ENCODE data around the gene CADPS2. TPM values are rescaled to one million over a fixed set of nuclear protein-coding genes. Genes with fewer than 3 reads are reported as not detected.

The CADPS2 gene
- total and polyA plus RNA-seq, 2 donors (not counting 1 experiment from before 2014, with no cell fraction given): not detected

DNA sequence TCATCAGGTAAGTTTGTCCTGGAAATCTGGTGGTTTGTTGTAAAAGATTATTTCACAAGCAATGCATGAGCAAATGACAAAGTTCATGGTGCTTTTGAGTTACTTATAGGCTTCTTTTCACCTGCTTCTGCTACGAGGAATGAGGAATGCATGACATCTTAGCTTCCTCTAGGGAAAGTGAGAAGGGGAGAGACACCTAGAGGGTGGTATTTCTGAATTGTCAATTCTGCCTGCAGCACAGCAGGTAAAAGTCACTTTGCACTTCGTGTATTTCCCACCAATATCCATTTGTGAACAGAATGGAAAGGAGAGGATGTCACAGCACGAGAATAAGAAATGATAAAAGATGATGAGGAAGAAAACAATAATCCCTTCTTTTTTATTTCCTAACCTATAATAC, 428.3 kb downstream of the CADPS2 start:
- H3K4me1 ChIP-seq (ENCODE audit: control insufficient read depth in 2 of 2, insufficient read depth in 2 of 2, low read length in 2 of 2): no peaks in the 10 kb centered on the region
- ChIA-PET CTCF (no interaction called here), POLR2A (no interaction called here)
- WGBS (ENCODE audit: insufficient coverage): no CpG with 5 or more reads among the region's 3 CpGs
- H3K36me3 ChIP-seq (replicated peaks in 1 of 2; ENCODE audit: control extremely low read depth in 1 of 2, control insufficient read depth in 1 of 2, extremely low read depth in 1 of 2, insufficient read depth in 2 of 2, low read length in 1 of 2): no peaks in the 10 kb centered on the region
- TF ChIP-seq, protein P1, sequence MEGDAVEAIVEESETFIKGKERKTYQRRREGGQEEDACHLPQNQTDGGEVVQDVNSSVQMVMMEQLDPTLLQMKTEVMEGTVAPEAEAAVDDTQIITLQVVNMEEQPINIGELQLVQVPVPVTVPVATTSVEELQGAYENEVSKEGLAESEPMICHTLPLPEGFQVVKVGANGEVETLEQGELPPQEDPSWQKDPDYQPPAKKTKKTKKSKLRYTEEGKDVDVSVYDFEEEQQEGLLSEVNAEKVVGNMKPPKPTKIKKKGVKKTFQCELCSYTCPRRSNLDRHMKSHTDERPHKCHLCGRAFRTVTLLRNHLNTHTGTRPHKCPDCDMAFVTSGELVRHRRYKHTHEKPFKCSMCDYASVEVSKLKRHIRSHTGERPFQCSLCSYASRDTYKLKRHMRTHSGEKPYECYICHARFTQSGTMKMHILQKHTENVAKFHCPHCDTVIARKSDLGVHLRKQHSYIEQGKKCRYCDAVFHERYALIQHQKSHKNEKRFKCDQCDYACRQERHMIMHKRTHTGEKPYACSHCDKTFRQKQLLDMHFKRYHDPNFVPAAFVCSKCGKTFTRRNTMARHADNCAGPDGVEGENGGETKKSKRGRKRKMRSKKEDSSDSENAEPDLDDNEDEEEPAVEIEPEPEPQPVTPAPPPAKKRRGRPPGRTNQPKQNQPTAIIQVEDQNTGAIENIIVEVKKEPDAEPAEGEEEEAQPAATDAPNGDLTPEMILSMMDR (IDR thresholded peaks at IDR 0.05): no peak
- TF ChIP-seq EZH2 (IDR thresholded peaks at IDR 0.05; ENCODE audit: borderline replicate concordance, insufficient read depth, low read depth, low read length, poor library complexity, severe bottlenecking): no peak
- H3K9me3 Mint-ChIP-seq (ENCODE audit: insufficient read depth): no peaks in the 10 kb centered on the region
- no peaks in the 10 kb centered on the region for H3K27me3 ChIP-seq (replicated peaks in 1 of 4; ENCODE audit: control extremely low read depth in 1 of 4, control insufficient read depth in 3 of 4, insufficient read depth in 4 of 4, low read length in 3 of 4)
- H2AFZ ChIP-seq (ENCODE audit: insufficient read depth, low read depth, low read length, poor library complexity, severe bottlenecking): no peak overlapping the region
- no peak overlapping the region for H3K4me3 ChIP-seq (ENCODE audit: control extremely low read depth in 1 of 5, extremely low read depth in 1 of 5, insufficient read depth in 1 of 5, low read depth in 2 of 5, low read length in 4 of 5)
- H3K4me1 Mint-ChIP-seq: no peaks in the 10 kb centered on the region
- no peak overlapping the region for H3K27ac Mint-ChIP-seq
- intact Hi-C loops (cut with micrococcal nuclease): no loop called here
- DNase-seq (no peak), ATAC-seq (ENCODE audit: low read depth) (no peak)
- no peaks in the 10 kb centered on the region for H3K9me3 ChIP-seq (ENCODE audit: control extremely low read depth in 1 of 3, control insufficient read depth in 2 of 3, insufficient read depth in 1 of 3, low read length in 2 of 3)
- H3K79me2 ChIP-seq (ENCODE audit: control insufficient read depth, insufficient read depth, low read length): no peaks in the 10 kb centered on the region
- no peak overlapping the region for H3K27ac ChIP-seq (ENCODE audit: low read length in 2 of 2)
- no peaks in the 10 kb centered on the region for H4K20me1 ChIP-seq (ENCODE audit: control insufficient read depth, insufficient read depth, low read length, poor library complexity, severe bottlenecking)
- no peak overlapping the region for H3K9ac ChIP-seq (ENCODE audit: low read length)
- H3K4me3 Mint-ChIP-seq: no peak overlapping the region
- H3K4me2 ChIP-seq (replicated peaks; ENCODE audit: low read depth, low read length, poor library complexity, severe bottlenecking): no peak overlapping the region
- no peaks in the 10 kb centered on the region for H3K27me3 Mint-ChIP-seq

DNA sequence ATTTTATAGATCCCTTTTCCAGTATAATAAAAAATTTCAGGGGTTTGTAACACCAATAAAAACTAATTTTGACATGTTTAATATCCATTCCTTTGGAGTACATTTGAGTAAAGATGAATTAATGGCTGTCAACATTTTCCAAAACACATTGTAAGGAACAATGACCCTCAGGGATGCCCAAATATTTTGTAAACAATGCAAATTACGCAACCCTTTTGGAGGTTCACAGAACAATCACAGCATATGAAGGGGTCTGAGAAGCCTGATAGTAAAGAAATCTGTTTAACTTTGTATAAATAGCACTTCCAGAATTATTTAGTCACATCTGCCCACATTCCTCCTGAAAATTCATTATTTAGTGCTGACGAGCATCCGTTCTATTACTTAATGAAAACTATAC, 428.9 kb downstream of the CADPS2 start:
- H3K27me3 Mint-ChIP-seq: no peaks in the 10 kb centered on the region
- Histone ChIP-seq H3K27me3 (replicated peaks in 1 of 4; ENCODE audit: control extremely low read depth in 1 of 4, control insufficient read depth in 3 of 4, insufficient read depth in 4 of 4, low read length in 3 of 4) (no peaks in the 10 kb centered on the region), H3K79me2 (ENCODE audit: control insufficient read depth, insufficient read depth, low read length) (no peaks in the 10 kb centered on the region), H3K9me3 (ENCODE audit: control extremely low read depth in 1 of 3, control insufficient read depth in 2 of 3, insufficient read depth in 1 of 3, low read length in 2 of 3) (no peaks in the 10 kb centered on the region), H2AFZ (ENCODE audit: insufficient read depth, low read depth, low read length, poor library complexity, severe bottlenecking) (no peak overlapping the region), H3K36me3 (replicated peaks in 1 of 2; ENCODE audit: control extremely low read depth in 1 of 2, control insufficient read depth in 1 of 2, extremely low read depth in 1 of 2, insufficient read depth in 2 of 2, low read length in 1 of 2) (no peaks in the 10 kb centered on the region), H3K27ac (ENCODE audit: low read length in 2 of 2) (no peak overlapping the region), H3K4me1 (ENCODE audit: control insufficient read depth in 2 of 2, insufficient read depth in 2 of 2, low read length in 2 of 2) (no peaks in the 10 kb centered on the region), H4K20me1 (ENCODE audit: control insufficient read depth, insufficient read depth, low read length, poor library complexity, severe bottlenecking) (no peaks in the 10 kb centered on the region), H3K4me2 (replicated peaks; ENCODE audit: low read depth, low read length, poor library complexity, severe bottlenecking) (no peak overlapping the region), H3K4me3 (ENCODE audit: control extremely low read depth in 1 of 5, extremely low read depth in 1 of 5, insufficient read depth in 1 of 5, low read depth in 2 of 5, low read length in 4 of 5) (no peak overlapping the region), H3K9ac (ENCODE audit: low read length) (no peak overlapping the region)
- no peak overlapping the region for H3K27ac Mint-ChIP-seq
- WGBS (ENCODE audit: insufficient coverage): no CpG with 5 or more reads among the region's 3 CpGs
- no peak overlapping the region for H3K4me3 Mint-ChIP-seq
- no peak for TF ChIP-seq EZH2 (IDR thresholded peaks at IDR 0.05; ENCODE audit: borderline replicate concordance, insufficient read depth, low read depth, low read length, poor library complexity, severe bottlenecking)
- TF ChIP-seq, protein P1 (IDR thresholded peaks at IDR 0.05): no peak
- CTCF ChIA-PET: no interaction called here
- POLR2A ChIA-PET: no interaction called here
- ATAC-seq (ENCODE audit: low read depth): no peak
- H3K9me3 Mint-ChIP-seq (ENCODE audit: insufficient read depth): no peaks in the 10 kb centered on the region
- DNase-seq: no peak
- intact Hi-C loops (cut with micrococcal nuclease): no loop called here
- H3K4me1 Mint-ChIP-seq: no peaks in the 10 kb centered on the region
